ENCODE results near the gene LASP1.

LASP1 gene

GRCh38 chr17:38852771-38853291 is 17.0 kb upstream of the LASP1 start:
- TF ChIP-seq ZBTB7A (IDR thresholded peaks at IDR 0.05; ENCODE audit: low read depth) (no peak), CREB1 (IDR thresholded peaks at IDR 0.05; ENCODE audit: low read depth) (no peak), RAD21 (IDR thresholded peaks at IDR 0.05; ENCODE audit: low read depth) (no peak), FOXM1 (IDR thresholded peaks at IDR 0.05; ENCODE audit: borderline replicate concordance, low read depth) (no peak)

GRCh38 chr17:38853292-38854219 is 16.3 kb upstream of the LASP1 start, which contains the start of gene RPL23:
TSS of gene RPL23 (minus strand) at chr17:38853721. CDS start at chr17:38853710, 11 bp downstream.
- 0 out of 2 replicates have a peak, but pooled peaks have one; percentile 17 for TF ChIP-seq REST (IDR thresholded peaks at IDR 0.05; ENCODE audit: low read depth)
- TF ChIP-seq, protein P1, sequence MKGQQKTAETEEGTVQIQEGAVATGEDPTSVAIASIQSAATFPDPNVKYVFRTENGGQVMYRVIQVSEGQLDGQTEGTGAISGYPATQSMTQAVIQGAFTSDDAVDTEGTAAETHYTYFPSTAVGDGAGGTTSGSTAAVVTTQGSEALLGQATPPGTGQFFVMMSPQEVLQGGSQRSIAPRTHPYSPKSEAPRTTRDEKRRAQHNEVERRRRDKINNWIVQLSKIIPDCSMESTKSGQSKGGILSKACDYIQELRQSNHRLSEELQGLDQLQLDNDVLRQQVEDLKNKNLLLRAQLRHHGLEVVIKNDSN (IDR thresholded peaks at IDR 0.05), result peak; percentile 98
- TF ChIP-seq TCF12 (IDR thresholded peaks at IDR 0.05; ENCODE audit: low read depth), result peak; percentile 55; the same call in 1 of the 2 replicates
- 0 out of 2 replicates have a peak, but pooled peaks have one; percentile 17 for TF ChIP-seq FOXM1 (IDR thresholded peaks at IDR 0.05; ENCODE audit: borderline replicate concordance, low read depth)
- TF ChIP-seq CEBPB (IDR thresholded peaks at IDR 0.05), result peak; percentile 82
- peak; percentile 13; the same call in 1 of the 2 replicates for TF ChIP-seq EGR1 (IDR thresholded peaks at IDR 0.05)
- TF ChIP-seq NFIC (IDR thresholded peaks at IDR 0.05), result peak; percentile 18; the same call in 1 of the 2 replicates
- TF ChIP-seq TAF1 (IDR thresholded peaks at IDR 0.05; ENCODE audit: low read depth), result peak; percentile 96
- peak; percentile 82 for TF ChIP-seq YY1 (IDR thresholded peaks at IDR 0.05; ENCODE audit: low read depth)
- no peak for TF ChIP-seq RAD21 (IDR thresholded peaks at IDR 0.05; ENCODE audit: low read depth)
- TF ChIP-seq, protein P2, sequence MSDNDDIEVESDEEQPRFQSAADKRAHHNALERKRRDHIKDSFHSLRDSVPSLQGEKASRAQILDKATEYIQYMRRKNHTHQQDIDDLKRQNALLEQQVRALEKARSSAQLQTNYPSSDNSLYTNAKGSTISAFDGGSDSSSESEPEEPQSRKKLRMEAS (IDR thresholded peaks at IDR 0.05), result peak; percentile 96
- TF ChIP-seq ZBTB7A (IDR thresholded peaks at IDR 0.05; ENCODE audit: low read depth), result no peak
- peak; percentile 95 for TF ChIP-seq CREB1 (IDR thresholded peaks at IDR 0.05; ENCODE audit: low read depth)
- peak; percentile 15; the same call in 1 of the 2 replicates for TF ChIP-seq EP300 (IDR thresholded peaks at IDR 0.05; ENCODE audit: borderline replicate concordance)
- peak; percentile 19; the same call in 1 of the 2 replicates for TF ChIP-seq TEAD4 (IDR thresholded peaks at IDR 0.05)

DNA sequence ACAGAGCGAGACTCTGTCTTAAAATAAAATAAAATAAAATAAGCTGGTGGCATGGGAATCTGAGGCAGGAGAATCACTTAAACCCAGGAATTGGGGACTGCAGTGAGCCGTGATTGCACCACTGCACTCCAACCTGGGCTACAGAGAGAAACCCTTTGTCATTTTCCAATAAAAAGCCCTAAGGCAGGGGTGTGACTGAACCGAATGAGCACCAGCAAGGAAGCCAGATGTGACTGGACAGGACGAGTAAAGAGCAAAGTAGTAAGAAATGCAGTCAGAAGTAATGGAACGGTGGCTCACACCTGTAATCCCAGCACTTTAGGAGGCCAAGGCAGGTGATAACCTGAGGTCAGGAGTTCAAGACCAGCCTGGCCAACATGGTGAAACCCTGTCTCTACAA is 12.6 kb upstream of the LASP1 start:
- TF ChIP-seq CREB1 (IDR thresholded peaks at IDR 0.05; ENCODE audit: low read depth), result no peak
- TF ChIP-seq REST (IDR thresholded peaks at IDR 0.05; ENCODE audit: low read depth), result no peak
- TF ChIP-seq, protein P2 (IDR thresholded peaks at IDR 0.05), result no peak
- TF ChIP-seq FOXM1 (IDR thresholded peaks at IDR 0.05; ENCODE audit: borderline replicate concordance, low read depth), result no peak
- TF ChIP-seq TAF1 (IDR thresholded peaks at IDR 0.05; ENCODE audit: low read depth), result no peak
- no peak for TF ChIP-seq NFIC (IDR thresholded peaks at IDR 0.05)

- TF ChIP-seq TEAD4 (IDR thresholded peaks at IDR 0.05), result no peak
- TF ChIP-seq, protein P2 (IDR thresholded peaks at IDR 0.05), result no peak
- no peak for TF ChIP-seq REST (IDR thresholded peaks at IDR 0.05; ENCODE audit: low read depth)
These were observed 8.4 kb upstream of the LASP1 start for GRCh38 chr17:38861399-38861843.
